BLaER1 treated with 17β-estradiol and CSF1 and Interleukin-3, amounts not matched to agents 10 nM and 100 nM (cell line): ENCODE measurements around the gene USH2A.
"Not testable (repeated sequence)": the region's sequence is repeated elsewhere in the genome, so short reads cannot be mapped to it uniquely, and the experiment has no call there.

Source experiments
- H3K27ac ChIP-seq, 11 experiments: shearing (Covaris generic); formaldehyde crosslinking; 2 replicates each; pipeline ENCODE4 v1.8.1; 2022
- H3K27me3 ChIP-seq, 11 experiments: shearing (Covaris generic); formaldehyde crosslinking; 2 replicates each; pipeline ENCODE4 v1.8.1; 2022
- H3K36me3 ChIP-seq, 11 experiments: shearing (Covaris generic); formaldehyde crosslinking; 2 replicates each; pipeline ENCODE4 v1.8.1; 2022
- H3K4me1 ChIP-seq, 10 experiments: shearing (Covaris generic); formaldehyde crosslinking; 2 replicates each; pipeline ENCODE4 v1.8.1; 2022
- H3K4me2 ChIP-seq, 11 experiments: shearing (Covaris generic); formaldehyde crosslinking; 2 replicates each; pipeline ENCODE4 v1.8.1; 2022
- H3K4me3 ChIP-seq, 10 experiments: shearing (Covaris generic); formaldehyde crosslinking; 2 replicates each; pipeline ENCODE4 v1.8.1; 2022
- H3K9ac ChIP-seq, 11 experiments: shearing (Covaris generic); formaldehyde crosslinking; 2 replicates each; pipeline ENCODE4 v1.8.1; 2022
- H3K9me3 ChIP-seq, 11 experiments: shearing (Covaris generic); formaldehyde crosslinking; replicated peaks in 1 of 11; 2 replicates each; pipeline ENCODE4 v1.8.1; 2022
- H4K20me1 ChIP-seq, 11 experiments: shearing (Covaris generic); formaldehyde crosslinking; 2 replicates each; pipeline ENCODE4 v1.8.1; 2022
- Cebpa-rat ChIP-seq, 11 experiments: shearing (Covaris generic); IDR thresholded peaks; 2 replicates each; pipeline ENCODE4 v1.8.1; 2022

Gene USH2A

DNA sequence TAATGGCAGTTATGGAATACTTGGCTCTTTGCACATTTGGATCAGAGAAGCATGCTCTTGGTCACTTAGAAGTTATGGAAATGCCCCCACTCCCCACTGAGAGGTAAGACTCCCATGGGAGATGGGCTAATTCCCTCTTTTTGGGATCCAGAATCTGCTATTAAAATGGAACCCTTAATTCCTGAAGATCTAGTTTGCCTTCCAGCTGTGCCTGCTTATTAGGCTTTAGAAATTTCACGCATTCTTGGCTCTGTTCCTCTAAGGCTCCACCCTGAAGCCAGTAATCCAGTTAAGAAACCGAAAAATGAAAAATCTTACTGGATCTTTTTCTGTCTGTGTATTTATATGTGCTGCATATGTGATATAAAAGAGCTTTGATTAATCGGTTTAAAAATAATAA, 76.7 kb downstream of the USH2A start:
- no peak for TF ChIP-seq Cebpa-rat (IDR thresholded peaks at IDR 0.05)
- no peaks in the 10 kb centered on the region for H3K9me3 ChIP-seq
- H4K20me1 ChIP-seq: no peaks in the 10 kb centered on the region
- no peak overlapping the region for H3K4me3 ChIP-seq
- H3K9ac ChIP-seq: no peak overlapping the region
- H3K27ac ChIP-seq: no peak overlapping the region
- H3K36me3 ChIP-seq: no peaks in the 10 kb centered on the region
- H3K4me1 ChIP-seq: no peaks in the 10 kb centered on the region
- no peaks in the 10 kb centered on the region for H3K27me3 ChIP-seq
- H3K4me2 ChIP-seq: no peak overlapping the region

DNA sequence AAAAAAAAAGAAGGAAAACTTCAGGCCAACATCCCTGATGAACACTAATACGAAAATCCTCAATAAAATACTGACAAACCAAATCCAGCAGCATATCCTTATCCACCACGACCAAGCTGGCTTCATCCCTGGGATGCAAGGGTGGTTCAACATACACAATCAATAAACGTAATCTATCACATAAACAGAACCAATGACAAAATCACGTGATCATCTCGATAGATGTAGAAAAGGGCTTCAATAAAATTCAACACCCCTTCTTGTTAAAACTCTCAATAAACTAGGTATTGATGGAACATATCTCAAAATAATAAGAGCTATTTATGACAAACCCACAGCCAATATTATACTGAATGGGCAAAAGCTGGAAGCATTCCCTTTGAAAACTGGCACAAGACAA, 82.7 kb downstream of the USH2A start:
- H3K27me3 ChIP-seq, H3K4me1 ChIP-seq, H3K4me3 ChIP-seq, H3K4me2 ChIP-seq, H4K20me1 ChIP-seq, H3K9ac ChIP-seq, H3K27ac ChIP-seq, H3K9me3 ChIP-seq, H3K36me3 ChIP-seq: not testable (repeated sequence)

DNA sequence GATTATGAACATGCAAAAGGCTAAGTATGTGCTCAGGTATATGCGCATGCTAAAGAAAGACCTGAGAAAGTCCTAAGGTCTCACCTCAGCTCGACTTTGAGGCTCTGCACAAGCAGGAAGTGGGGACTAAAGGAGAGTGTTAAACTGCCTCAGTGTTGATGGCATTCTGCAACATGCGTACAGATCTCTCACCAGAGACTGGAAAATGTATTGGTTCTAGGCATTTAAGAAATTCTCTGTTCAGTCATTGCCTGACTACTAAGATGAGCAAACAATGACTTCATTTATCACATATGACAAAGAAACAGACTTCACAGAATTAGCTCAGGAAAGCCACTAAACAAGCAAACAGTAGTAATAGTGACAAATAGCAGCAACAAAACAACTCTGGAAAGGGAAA, 90.8 kb downstream of the USH2A start:
- Histone ChIP-seq H3K27ac (no peak overlapping the region), H3K4me2 (no peak overlapping the region), H3K36me3 (no peaks in the 10 kb centered on the region), H3K4me1 (no peaks in the 10 kb centered on the region), H3K9me3 (no peaks in the 10 kb centered on the region), H3K9ac (no peak overlapping the region), H3K4me3 (no peak overlapping the region), H4K20me1 (no peaks in the 10 kb centered on the region), H3K27me3 (no peaks in the 10 kb centered on the region)
- TF ChIP-seq Cebpa-rat (IDR thresholded peaks at IDR 0.05): no peak

DNA sequence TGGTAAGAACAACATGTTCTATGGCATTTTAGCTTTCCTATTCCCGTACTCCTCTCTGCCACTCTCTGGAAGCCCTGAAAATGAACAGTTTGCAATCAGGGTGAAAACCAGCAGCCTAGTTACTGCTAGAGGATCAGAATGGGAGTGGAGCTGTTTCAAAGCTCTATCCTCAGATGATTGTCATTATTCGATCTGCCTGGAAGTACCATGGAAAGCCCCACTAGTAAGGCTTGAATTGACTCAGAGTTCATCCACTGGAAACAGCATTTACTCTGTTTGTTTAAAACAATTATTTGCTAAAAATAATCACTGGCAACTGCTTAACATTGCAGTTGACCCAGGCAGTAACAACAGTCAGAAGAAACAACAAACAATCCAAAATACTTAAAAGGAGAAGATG, 91.2 kb downstream of the USH2A start:
- Histone ChIP-seq H3K4me3 (no peak overlapping the region), H3K9me3 (no peaks in the 10 kb centered on the region), H4K20me1 (no peaks in the 10 kb centered on the region), H3K4me1 (no peaks in the 10 kb centered on the region), H3K27me3 (no peaks in the 10 kb centered on the region), H3K27ac (no peak overlapping the region), H3K9ac (no peak overlapping the region), H3K4me2 (no peak overlapping the region), H3K36me3 (no peaks in the 10 kb centered on the region)
- no peak for TF ChIP-seq Cebpa-rat (IDR thresholded peaks at IDR 0.05)

DNA sequence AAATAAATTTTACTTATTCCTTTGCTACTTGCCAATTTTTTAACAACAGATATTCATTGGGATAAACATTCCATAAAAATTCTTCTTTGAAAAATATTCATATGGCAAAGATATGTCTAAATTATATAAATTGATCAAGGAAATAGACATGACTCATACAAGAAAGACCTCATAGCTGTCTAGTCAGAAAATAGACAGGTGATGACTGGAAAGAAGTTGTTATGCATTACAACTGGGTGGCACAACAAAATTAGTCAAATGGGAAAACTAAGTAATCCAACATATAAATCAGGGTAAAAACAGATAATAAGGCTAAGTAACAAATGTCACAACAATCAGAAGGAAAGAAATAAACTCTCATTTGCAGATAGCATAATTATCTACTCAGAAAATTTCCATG, 92.0 kb downstream of the USH2A start:
- H3K9ac ChIP-seq: no peak overlapping the region
- no peaks in the 10 kb centered on the region for H3K9me3 ChIP-seq

DNA sequence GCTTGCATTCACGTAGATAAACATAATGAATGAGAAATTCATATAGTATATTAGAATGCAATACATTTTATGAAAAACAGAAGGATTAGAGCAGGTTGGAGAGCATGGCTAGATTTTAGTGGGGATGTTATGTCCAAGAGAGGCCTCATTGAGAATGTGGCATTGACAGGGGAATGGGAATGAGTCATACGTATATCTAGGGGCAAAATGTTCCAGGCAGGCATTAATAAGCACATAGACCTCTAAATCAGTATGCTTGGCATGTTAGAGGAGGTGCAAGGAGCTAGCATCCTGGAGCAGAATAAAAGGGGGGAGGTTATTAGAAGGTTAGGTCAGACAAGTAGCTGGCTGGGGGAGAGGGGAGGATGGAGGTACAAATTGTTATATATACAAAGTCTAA, 93.0 kb downstream of the USH2A start:
- Histone ChIP-seq H3K4me2 (no peak overlapping the region), H3K4me1 (peaks cover 0 to 10% (median 5%) of the 10 kb centered on the region in 10 experiments; a peak in 8 of 20 replicates)
- no peak for TF ChIP-seq Cebpa-rat (IDR thresholded peaks at IDR 0.05)

More for the DNA sequence above, 92.0 kb downstream of the USH2A start:
- no peak overlapping the region for H3K4me2 ChIP-seq
- peaks cover 0 to 1% (median under 1%) of the 10 kb centered on the region in 10 experiments; a peak in 4 of 20 replicates for H3K4me1 ChIP-seq
- H3K36me3 ChIP-seq: no peaks in the 10 kb centered on the region
- TF ChIP-seq Cebpa-rat (IDR thresholded peaks at IDR 0.05): no peak
- H3K27me3 ChIP-seq: no peaks in the 10 kb centered on the region
- no peak overlapping the region for H3K4me3 ChIP-seq
- H4K20me1 ChIP-seq: no peaks in the 10 kb centered on the region
- no peak overlapping the region for H3K27ac ChIP-seq

DNA sequence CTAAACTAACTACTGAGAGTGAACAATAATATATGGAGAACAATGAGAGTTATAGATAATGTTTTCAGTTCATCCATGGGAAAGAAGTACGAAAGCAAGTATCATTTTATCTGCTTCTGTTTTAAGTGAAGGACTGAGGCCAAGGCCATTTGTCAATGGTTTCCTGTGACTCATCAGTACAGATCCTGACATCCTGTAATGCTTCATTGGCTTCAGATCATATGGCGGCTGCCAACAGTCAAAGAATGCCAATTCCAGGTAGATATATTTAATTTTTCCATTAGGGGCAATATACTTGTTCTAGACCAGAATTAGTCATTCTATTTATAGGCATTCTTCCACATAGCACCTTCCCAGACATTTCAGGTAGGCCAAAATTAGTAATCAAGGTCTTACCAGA, 97.3 kb downstream of the USH2A start:
- Histone ChIP-seq H3K27me3 (no peaks in the 10 kb centered on the region), H4K20me1 (no peaks in the 10 kb centered on the region), H3K4me1 (peaks cover 0 to 10% (median 5%) of the 10 kb centered on the region in 10 experiments; a peak in 8 of 20 replicates), H3K4me2 (peak overlapping the region in 5 of 11 experiments; percentile 23 to 38 (median 26); a peak in 6 of 22 replicates), H3K27ac (no peak overlapping the region), H3K36me3 (no peaks in the 10 kb centered on the region), H3K4me3 (no peak overlapping the region), H3K9me3 (no peaks in the 10 kb centered on the region), H3K9ac (no peak overlapping the region)
- no peak for TF ChIP-seq Cebpa-rat (IDR thresholded peaks at IDR 0.05)

More for the DNA sequence above, 93.0 kb downstream of the USH2A start:
- Histone ChIP-seq H3K27ac (no peak overlapping the region), H3K27me3 (no peaks in the 10 kb centered on the region), H3K36me3 (no peaks in the 10 kb centered on the region), H3K9ac (no peak overlapping the region), H3K9me3 (no peaks in the 10 kb centered on the region), H4K20me1 (no peaks in the 10 kb centered on the region), H3K4me3 (no peak overlapping the region)

DNA sequence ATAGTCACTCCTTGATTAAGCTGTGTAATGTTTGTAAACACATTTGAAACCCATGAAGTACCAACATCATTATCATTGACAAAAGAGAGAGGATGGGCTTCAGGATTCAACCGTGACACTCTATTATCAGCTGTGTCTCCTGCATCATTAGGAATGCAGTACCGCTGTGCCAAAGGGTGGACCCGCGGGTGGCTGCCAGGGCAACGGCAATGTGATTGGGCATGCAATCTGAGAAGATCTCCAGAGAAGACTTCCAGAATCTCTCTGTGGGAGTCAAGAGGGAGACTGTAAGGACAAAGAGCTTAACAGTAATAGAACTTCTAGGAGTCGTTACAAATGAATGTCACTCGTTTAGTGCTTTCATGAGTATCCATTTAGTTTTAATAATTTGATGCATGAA, 97.9 kb downstream of the USH2A start:
- no peaks in the 10 kb centered on the region for H3K27me3 ChIP-seq
- no peak for TF ChIP-seq Cebpa-rat (IDR thresholded peaks at IDR 0.05)
- H3K36me3 ChIP-seq: no peaks in the 10 kb centered on the region
- no peaks in the 10 kb centered on the region for H4K20me1 ChIP-seq
- no peaks in the 10 kb centered on the region for H3K9me3 ChIP-seq
- no peak overlapping the region for H3K27ac ChIP-seq
- H3K9ac ChIP-seq: no peak overlapping the region
- peaks cover 0 to 10% (median 5%) of the 10 kb centered on the region in 10 experiments; a peak in 8 of 20 replicates for H3K4me1 ChIP-seq
- peak overlapping the region in 1 of 11 experiments; percentile 5; a peak in 1 of 22 replicates for H3K4me2 ChIP-seq
- H3K4me3 ChIP-seq: no peak overlapping the region

DNA sequence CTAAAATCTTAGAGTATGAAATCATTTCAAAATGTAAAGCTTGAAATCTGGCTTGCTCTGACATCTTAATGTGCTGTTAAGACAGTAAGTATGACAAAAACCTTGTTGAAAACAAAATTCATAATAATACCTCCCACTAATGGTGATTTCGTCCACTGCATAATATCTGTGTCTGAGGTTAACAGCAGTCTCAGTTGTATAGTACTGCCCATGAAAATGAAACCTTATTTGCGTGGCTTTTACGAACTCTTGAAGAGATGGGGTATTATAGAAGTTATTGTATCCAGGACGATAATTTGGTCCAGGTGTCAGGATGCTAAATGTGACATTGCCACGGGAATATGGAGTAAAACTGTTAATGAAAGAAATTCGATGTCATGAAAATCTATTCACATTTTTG, 99.9 kb downstream of the USH2A start:
- H4K20me1 ChIP-seq: no peaks in the 10 kb centered on the region

DNA sequence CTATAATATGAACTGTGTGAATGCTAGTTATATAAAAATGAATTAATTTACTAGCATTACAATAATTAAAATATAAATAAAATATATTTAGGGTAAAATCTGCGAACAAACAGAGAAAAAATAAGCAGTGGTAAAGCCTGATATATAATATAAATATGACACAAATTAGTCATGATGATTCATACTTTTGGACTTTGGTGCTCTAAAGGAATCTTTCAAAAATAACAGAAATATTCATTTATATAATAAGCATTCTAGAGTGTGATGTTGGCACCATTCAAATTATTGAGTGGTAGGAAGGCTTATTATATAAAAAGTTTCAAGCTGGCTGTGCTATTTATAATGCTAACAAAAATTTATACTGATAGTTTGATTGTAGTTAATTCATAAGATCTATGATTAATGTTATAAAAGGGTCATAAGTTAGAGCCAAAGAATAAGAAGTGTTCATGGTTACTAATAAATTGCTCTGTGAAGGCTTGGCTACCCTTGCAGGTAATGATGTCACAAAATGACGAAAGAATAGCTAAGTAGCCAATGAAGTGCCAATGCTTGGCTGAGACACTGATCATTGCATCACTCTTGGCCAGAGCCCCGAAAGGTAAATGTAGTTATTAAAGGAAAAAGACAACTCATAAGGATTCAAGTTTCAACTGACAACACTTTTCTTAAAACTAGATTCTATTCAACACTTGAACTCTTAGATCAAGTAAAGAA, 108.7 kb downstream of the USH2A start:
- Histone ChIP-seq H3K27me3 (no peaks in the 10 kb centered on the region), H3K9ac (no peak overlapping the region), H3K4me1 (no peaks in the 10 kb centered on the region), H3K36me3 (no peaks in the 10 kb centered on the region), H3K9me3 (no peaks in the 10 kb centered on the region), H3K4me3 (no peak overlapping the region), H3K4me2 (no peak overlapping the region), H3K27ac (no peak overlapping the region), H4K20me1 (no peaks in the 10 kb centered on the region)
- TF ChIP-seq Cebpa-rat (IDR thresholded peaks at IDR 0.05): no peak

More for the DNA sequence above, 99.9 kb downstream of the USH2A start:
- H3K36me3 ChIP-seq: no peaks in the 10 kb centered on the region
- no peaks in the 10 kb centered on the region for H3K9me3 ChIP-seq
- H3K4me2 ChIP-seq: no peak overlapping the region
- no peak overlapping the region for H3K27ac ChIP-seq
- no peak overlapping the region for H3K4me3 ChIP-seq
- H3K4me1 ChIP-seq: peaks cover 0 to 10% (median 5%) of the 10 kb centered on the region in 10 experiments; a peak in 8 of 20 replicates
- no peak overlapping the region for H3K9ac ChIP-seq
- TF ChIP-seq Cebpa-rat (IDR thresholded peaks at IDR 0.05): no peak
- H3K27me3 ChIP-seq: no peaks in the 10 kb centered on the region
